GM12872 (cell line): ENCODE data around the gene BBS12.

ENCODE experiments used
- TF ChIP-seq, protein P1 (sequence below): IDR thresholded peaks from 3 replicates; pipeline ENCODE4 v1.5.1; 2011; ENCODE audit warnings: low read depth, mild to moderate bottlenecking, low read length, moderate library complexity; ENCODE audit not compliant: insufficient read depth

Gene BBS12

GRCh38 chr4:122766353-122766705 lies 33.8 kb downstream of the BBS12 start:
- TF ChIP-seq, protein P1, sequence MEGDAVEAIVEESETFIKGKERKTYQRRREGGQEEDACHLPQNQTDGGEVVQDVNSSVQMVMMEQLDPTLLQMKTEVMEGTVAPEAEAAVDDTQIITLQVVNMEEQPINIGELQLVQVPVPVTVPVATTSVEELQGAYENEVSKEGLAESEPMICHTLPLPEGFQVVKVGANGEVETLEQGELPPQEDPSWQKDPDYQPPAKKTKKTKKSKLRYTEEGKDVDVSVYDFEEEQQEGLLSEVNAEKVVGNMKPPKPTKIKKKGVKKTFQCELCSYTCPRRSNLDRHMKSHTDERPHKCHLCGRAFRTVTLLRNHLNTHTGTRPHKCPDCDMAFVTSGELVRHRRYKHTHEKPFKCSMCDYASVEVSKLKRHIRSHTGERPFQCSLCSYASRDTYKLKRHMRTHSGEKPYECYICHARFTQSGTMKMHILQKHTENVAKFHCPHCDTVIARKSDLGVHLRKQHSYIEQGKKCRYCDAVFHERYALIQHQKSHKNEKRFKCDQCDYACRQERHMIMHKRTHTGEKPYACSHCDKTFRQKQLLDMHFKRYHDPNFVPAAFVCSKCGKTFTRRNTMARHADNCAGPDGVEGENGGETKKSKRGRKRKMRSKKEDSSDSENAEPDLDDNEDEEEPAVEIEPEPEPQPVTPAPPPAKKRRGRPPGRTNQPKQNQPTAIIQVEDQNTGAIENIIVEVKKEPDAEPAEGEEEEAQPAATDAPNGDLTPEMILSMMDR: no peak

- TF ChIP-seq, protein P1: no peak
Observed at GRCh38 chr4:122766950-122767349, 34.4 kb downstream of the BBS12 start.

DNA sequence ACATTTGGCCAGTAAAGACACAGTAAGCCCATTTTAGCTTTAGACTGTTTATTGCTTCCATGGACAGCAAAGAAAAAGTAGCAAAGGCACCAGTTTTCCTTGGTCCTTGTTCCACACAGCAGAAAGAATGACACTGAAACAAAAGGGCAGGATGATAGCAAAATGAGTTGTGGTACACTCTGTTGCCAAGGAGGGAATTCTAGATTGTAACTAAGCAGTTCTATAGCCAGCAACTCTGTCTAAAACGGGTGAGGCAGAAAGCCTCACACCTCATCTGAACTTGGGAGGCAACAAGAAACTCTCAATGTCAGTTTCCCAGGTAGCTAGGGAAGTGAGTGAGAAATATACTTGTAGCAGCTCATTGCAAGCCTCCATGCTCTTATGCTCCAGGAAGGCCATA lies 39.2 kb downstream of the BBS12 start:
- TF ChIP-seq, protein P1: no peak

DNA sequence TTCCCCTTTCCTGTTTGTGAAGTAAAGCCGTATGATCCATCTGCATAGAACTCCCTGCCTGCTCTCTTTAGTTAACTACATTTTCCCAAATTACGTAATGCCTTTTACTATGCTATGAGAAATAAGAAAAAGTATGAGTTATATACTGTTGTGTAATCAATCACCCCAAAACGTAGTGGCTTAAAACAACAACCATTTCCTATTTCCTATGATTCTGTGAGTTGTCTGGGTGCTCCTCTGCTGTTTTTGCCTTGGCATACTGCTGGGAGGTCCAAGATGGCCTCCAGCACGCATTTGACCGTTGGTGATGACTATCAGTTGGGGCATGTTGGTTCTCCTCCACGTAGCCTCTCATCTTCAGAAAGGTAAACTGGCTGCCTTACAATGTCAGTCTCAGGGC lies 39.8 kb downstream of the BBS12 start:
- TF ChIP-seq, protein P1: no peak

DNA sequence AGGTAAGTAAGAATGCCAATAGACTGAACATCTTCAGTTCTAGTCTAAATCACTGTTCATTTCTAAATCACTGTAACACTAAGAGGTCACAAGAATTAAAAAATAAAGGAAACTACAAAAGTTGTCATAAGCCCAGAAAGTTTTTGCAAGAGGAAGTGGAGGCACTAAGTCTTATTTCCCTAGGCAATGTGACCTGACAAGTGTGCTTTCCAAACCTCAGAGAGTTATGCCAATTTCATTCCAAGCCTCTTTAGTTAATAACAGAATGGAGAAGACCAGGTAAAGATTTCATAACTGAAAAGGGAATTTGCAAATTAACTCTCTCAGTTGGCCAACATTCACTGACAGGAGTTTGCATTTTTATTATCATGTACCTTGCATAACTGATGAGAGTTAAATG lies 40.5 kb downstream of the BBS12 start:
- TF ChIP-seq, protein P1: no peak

GRCh38 chr4:122775039-122775438 lies 42.5 kb downstream of the BBS12 start:
- TF ChIP-seq, protein P1: no peak

DNA sequence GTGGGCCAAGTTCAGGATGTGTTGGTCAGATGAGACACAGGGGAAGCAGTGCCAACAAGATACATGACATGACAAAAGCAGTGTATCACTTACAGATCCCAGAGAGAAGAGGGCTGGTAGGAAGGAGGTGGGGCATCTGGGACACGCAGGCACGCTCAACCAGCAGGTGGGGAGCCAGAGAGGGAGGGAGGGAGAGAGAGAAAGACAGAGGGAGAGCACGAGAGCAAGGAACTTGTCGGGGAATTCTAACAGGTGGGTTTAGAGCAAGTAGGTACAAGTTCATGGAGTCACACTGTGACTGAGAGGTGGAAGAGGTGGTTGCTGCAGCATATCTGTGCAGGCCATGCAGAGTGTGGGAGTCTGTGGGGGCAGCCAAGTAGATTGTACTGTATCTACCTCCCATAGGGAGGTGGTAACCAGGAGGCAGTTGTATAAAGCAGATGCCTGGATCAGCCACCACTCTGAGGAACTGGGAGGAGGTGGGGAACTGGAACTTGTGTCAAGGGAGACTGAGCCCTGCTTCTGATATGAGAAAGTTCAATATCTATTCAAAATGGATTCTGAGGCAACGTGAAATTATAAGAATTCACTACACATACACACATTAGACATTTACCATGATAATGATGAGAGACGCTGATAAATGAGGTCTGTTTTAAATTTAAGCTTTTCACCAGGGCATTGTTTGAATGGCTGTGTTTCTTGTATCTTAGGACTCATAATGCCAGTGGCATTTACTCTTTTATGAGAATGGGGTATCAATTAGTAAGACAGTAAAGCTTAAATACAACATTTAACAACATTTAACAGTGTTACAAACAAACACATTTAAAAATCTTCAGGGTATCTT lies 43.7 kb downstream of the BBS12 start:
- TF ChIP-seq, protein P1: no peak
